Epidermal melanocyte (primary cell): ENCODE results near the gene ASB11.

Experiments
- DNase-seq: peaks from one replicate; pipeline ENCODE4 v3.0.0; 2011; ENCODE audit warnings: low spot score; ENCODE audit not compliant: insufficient read length

The ASB11 gene, protein sequence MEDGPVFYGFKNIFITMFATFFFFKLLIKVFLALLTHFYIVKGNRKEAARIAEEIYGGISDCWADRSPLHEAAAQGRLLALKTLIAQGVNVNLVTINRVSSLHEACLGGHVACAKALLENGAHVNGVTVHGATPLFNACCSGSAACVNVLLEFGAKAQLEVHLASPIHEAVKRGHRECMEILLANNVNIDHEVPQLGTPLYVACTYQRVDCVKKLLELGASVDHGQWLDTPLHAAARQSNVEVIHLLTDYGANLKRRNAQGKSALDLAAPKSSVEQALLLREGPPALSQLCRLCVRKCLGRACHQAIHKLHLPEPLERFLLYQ

DNA sequence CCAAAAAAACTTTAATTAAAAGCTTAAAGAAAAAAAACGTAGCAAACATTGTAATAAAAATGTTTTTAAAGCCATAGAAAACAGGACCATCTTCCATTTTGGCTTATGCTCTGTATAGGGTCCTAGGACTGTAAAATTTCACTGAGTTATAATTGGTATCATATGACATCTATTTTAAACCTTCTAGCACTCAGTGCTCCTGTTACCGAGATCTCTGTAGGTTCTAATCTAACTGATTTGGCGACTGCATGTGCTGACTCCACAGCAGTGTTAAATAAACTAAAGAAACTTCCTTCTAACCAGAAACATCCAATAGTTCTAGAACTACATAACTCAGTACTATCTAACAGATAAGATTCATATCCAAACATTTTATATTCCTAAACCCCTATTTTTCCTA lies at the start of gene ASB11:
Gene ASB11 (minus strand): TSS at position 132 of the 400 bp plus-strand sequence. CDS start 35 bp downstream, at position 97.
- no peak for DNase-seq

GRCh38 chrX:15359701-15360100 lies 44.3 kb upstream of the ASB11 start:
- DNase-seq = no peak

DNA sequence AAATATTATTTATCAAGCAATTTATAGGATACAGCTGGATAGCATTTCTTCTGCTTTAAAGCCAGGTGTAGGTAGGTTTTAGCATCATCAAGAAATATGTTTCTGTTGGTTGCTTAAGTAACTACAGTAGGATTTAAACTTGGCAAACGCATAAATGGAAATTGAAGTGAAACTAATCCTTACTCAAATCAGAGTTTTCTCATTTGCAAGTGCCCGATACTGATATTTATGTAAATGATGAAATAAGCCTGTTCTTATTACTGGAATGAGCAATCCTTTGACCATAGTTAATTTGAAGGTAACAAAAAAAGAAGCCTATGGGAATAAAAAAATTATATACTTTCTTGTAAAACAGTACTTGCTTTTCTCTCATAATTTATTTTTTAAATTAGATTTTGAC lies 43.1 kb upstream of the ASB11 start:
- no peak for DNase-seq

- DNase-seq = no peak
These were observed 41.0 kb upstream of the ASB11 start for GRCh38 chrX:15356444-15356843.

- DNase-seq = no peak
These were observed 35.0 kb upstream of the ASB11 start for GRCh38 chrX:15350329-15350996.

- peak; percentile 24 for DNase-seq
These were observed 33.6 kb upstream of the ASB11 start for GRCh38 chrX:15349046-15349445.

DNA sequence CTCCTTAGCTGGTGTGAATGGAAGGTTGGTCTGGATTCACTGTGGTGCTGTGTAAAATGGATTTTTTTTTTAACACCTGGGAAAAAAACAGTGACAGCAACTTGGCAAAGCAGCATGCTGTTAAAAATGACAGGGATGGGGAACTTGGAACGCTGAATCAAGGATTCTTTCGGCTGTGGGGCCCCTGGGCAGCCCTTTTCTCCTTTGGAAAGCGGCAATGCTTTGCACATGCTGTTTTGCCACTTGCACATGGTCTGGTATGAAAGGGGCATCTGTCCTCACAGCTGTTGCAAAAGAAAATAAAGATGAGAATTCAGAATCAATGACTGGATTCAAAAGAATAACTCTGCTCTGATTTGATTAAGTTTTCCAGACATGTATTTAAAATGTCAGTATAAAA lies 30.5 kb upstream of the ASB11 start:
- no peak for DNase-seq

GRCh38 chrX:15344106-15344505 lies 28.7 kb upstream of the ASB11 start:
- no peak for DNase-seq

- DNase-seq = no peak
These were observed 27.6 kb upstream of the ASB11 start for GRCh38 chrX:15343075-15343476.

GRCh38 chrX:15340867-15341266 lies 25.4 kb upstream of the ASB11 start:
- no peak for DNase-seq

DNA sequence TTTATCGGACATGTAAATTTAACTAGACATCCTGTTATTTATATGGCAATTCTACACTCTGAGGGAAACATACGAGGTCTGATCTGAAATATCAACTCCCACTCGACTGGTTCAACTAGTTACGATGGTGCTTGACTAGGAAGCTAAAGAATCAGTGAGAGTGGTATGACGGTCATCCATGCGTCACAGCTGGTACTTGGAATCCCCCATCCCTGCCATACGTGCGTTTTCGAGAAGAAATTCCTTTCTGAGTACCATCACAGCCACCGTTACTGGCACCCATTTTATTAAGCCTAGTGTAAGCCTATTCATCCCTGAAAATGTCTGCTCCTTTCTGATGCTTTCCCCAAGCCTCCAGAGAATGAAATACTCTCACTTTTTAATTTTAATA lies 20.6 kb upstream of the ASB11 start:
- DNase-seq = no peak

DNA sequence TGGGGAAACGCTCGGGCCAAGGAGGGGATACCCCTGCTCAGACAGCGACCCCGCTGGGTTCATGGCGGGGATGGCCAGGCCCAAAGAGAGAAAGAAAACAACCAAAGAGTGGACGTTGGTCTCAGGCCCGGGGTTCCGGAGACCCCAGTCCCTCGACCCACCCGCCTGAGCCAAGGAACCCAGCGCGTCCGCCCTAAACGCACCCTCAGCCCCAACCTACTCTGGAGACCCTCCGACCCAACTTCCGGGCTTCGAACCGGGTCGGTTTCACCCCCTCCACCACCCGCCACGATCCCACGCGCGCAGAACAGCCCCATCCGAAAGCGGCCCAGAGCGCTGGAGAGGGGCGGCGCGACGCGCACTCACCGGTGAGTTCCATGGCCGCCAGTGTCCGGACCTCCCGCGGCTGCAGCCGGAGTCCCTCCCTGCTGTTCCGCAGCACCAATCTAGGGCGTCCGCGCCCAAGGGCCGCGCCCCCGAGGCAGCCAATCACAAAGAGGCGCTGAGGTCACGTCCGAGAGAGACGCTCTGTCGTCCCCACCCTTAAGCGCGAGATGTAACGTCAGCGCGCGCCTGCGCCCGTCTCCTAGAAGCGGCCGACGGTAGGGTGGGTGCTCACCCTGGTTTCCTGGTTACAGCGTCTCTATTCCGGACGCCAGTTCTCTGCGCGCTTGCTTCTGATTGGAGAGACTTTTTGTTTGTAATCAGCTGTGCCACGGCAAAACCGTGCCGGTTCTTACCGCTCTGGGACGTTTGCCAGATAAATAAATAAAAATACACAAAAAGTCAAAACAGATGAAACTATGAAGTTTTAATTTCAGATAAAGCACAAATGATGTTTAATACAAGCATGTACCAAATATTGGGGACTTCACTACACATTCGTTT lies 19.9 kb upstream of the ASB11 start, which contains the start of gene PIGA:
Gene PIGA (minus strand): TSS at position 389 of the 888 bp plus-strand sequence. CDS start 3,593 bp downstream, outside the sequence.
- DNase-seq = peak; percentile 82

DNA sequence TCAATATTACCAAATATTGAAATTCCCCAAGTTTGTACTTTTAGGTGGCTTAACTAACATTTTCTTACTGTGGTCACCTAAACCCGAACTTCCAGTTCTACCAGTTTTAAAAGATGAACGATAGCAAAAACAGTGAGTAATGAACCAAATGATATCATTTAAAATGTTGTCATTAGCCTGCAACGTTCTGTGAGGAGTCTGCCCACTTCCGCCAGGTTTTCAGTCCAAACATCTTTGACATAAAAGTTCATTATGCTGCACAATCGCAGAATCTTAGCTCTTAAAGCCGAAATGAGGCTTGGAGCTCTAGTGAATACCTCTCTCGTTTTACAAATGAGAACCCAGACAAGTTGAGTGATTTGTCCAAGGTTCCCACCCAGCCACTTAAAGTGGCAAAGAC lies 19.1 kb upstream of the ASB11 start:
- no peak for DNase-seq

- DNase-seq = no peak
These were observed 13.4 kb upstream of the ASB11 start for GRCh38 chrX:15328821-15329220.

GRCh38 chrX:15328131-15328530 lies 12.7 kb upstream of the ASB11 start:
- DNase-seq = no peak

DNA sequence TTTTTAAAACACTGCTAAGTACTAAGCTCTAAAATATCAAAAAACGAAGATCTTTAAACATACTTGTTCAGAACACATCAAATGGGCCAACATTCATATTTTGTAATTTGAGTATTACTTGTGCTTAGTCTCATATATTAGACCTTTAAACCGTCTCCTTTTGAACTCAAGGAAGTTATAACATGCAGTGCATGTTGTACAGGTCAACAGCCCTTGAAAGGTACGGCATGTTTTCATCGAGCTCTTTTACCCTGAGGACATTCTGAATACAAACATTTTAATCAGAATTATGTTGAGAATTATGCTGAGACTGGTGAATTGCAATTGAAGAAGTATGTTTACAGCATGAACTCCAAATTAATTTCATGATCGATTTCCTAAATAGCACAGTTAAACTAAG lies 7.0 kb upstream of the ASB11 start:
- no peak for DNase-seq

GRCh38 chrX:15322072-15322471 lies 6.6 kb upstream of the ASB11 start:
- DNase-seq = no peak

GRCh38 chrX:15321447-15321846 lies 6.0 kb upstream of the ASB11 start:
- DNase-seq = no peak

DNA sequence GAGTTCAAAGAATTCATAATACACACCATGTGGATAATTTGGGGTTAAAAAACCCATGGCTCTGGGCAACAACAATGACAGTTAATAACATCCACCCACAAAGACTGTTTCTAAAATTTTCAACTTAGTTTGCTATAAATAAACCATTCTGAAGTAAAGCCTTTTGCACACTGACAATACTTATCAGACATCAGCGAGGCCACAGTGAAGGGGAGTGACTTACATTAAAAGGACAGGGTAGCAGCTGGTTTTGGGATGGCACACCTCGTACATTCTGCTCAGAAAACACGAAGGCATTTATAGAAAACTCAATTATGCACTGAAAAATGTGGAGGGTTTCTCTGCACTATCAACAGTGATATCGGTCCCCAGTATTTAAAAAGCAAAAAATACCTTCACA lies 4.9 kb upstream of the ASB11 start:
- DNase-seq = no peak

DNA sequence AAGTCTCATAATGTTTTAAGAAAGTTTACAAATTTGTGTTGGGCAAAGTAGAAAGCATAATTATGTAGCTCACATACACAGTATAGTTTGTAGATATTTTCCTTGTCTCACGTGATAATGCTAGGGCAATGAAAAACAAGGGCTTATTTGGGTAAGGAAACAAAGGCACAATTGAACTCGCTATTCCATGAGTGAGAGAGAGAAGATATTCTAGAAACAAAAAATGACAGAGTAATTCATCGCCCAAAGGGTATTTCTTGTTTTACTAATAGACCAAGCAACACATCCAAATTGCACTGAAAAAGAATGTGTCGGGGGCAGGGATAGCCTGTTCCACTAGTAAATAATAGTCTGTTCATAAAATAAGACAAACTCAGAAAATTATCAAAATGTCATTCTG lies 3.6 kb upstream of the ASB11 start:
- DNase-seq = no peak

GRCh38 chrX:15314472-15314871 lies 968 bp downstream of the ASB11 start:
- no peak for DNase-seq

- no peak for DNase-seq
These were observed 4.3 kb downstream of the ASB11 start for GRCh38 chrX:15311119-15311518.
